HEK293 (cell line): ENCODE results near the gene PAQR6.
A peak's percentile ranks its signal among the peaks of the same experiment; 100 is the strongest.

Experiments used
- GFI1B ChIP-seq: fragments of 450-650 bp; formaldehyde crosslinking; IDR thresholded peaks from 2 replicates; pipeline ENCODE4 v1.5.1; 2016; ENCODE audit warnings: missing biosample characterization, missing genetic modification characterization
- GLI2 ChIP-seq: fragments of 450-650 bp; formaldehyde crosslinking; IDR thresholded peaks from 2 replicates; pipeline ENCODE4; 2017; ENCODE audit warnings: missing biosample characterization, missing genetic modification characterization, low read depth, borderline replicate concordance
- IKZF3 ChIP-seq: fragments of 450-650 bp; IDR thresholded peaks from 2 replicates; pipeline ENCODE4 v1.5.0; 2018; ENCODE audit warnings: missing biosample characterization, mild to moderate bottlenecking, missing genetic modification characterization, moderate library complexity
- MEIS1 ChIP-seq: sonication (generic); formaldehyde crosslinking; IDR thresholded peaks from 2 replicates; pipeline ENCODE4 v1.8.1; 2022; ENCODE audit warnings: missing genetic modification reagents, mild to moderate bottlenecking, borderline replicate concordance
- PATZ1 ChIP-seq: fragments of 450-650 bp; formaldehyde crosslinking; IDR thresholded peaks from 2 replicates; pipeline ENCODE4 v1.5.1; 2016; ENCODE audit warnings: missing biosample characterization, missing genetic modification characterization
- PRDM6 ChIP-seq: fragments of 450-650 bp; formaldehyde crosslinking; IDR thresholded peaks from 2 replicates; pipeline ENCODE4 v1.5.1; 2017; ENCODE audit warnings: missing biosample characterization, missing genetic modification characterization
- REST ChIP-seq: fragments of 450-650 bp; formaldehyde crosslinking; IDR thresholded peaks from 2 replicates; pipeline ENCODE4 v1.5.1; 2016; ENCODE audit warnings: missing biosample characterization, missing genetic modification characterization
- SP2 ChIP-seq: fragments of 450-650 bp; formaldehyde crosslinking; IDR thresholded peaks from 2 replicates; pipeline ENCODE4 v1.5.1; 2016; ENCODE audit warnings: missing biosample characterization, missing genetic modification characterization
- TRIM28 ChIP-seq: IDR thresholded peaks from 2 replicates; pipeline ENCODE4 v1.6.1; 2011; ENCODE audit warnings: low read length, control low read depth, borderline replicate concordance
- ZBTB10 ChIP-seq: fragments of 450-650 bp; formaldehyde crosslinking; IDR thresholded peaks from 2 replicates; pipeline ENCODE4 v1.5.1; 2016; ENCODE audit warnings: missing biosample characterization, missing genetic modification characterization
- ZBTB21 ChIP-seq: fragments of 450-650 bp; formaldehyde crosslinking; IDR thresholded peaks from 2 replicates; pipeline ENCODE4 v1.5.1; 2017; ENCODE audit warnings: missing biosample characterization, missing genetic modification characterization
- ZFHX2 ChIP-seq: fragments of 450-650 bp; formaldehyde crosslinking; conservative IDR thresholded peaks from 2 replicates; pipeline ENCODE4 v1.5.1; 2016; ENCODE audit warnings: missing biosample characterization, missing genetic modification characterization
- ZNF10 ChIP-seq: fragments of 450-650 bp; formaldehyde crosslinking; IDR thresholded peaks from 2 replicates; pipeline ENCODE4 v1.5.1; 2017; ENCODE audit warnings: missing biosample characterization, missing genetic modification characterization
- ZNF114 ChIP-seq: fragments of 450-650 bp; formaldehyde crosslinking; IDR thresholded peaks from 2 replicates; pipeline ENCODE4 v1.5.0; 2017; ENCODE audit warnings: missing biosample characterization, missing genetic modification characterization
- ZNF174 ChIP-seq: fragments of 450-650 bp; formaldehyde crosslinking; IDR thresholded peaks from 2 replicates; pipeline ENCODE4 v1.5.0; 2017; ENCODE audit warnings: missing biosample characterization, mild to moderate bottlenecking, missing genetic modification characterization
- ZNF266 ChIP-seq: fragments of 450-650 bp; formaldehyde crosslinking; IDR thresholded peaks from 2 replicates; pipeline ENCODE4 v1.5.1; 2016; ENCODE audit warnings: missing biosample characterization, missing genetic modification characterization, low read depth
- ZNF37A ChIP-seq: fragments of 450-650 bp; IDR thresholded peaks from 2 replicates; pipeline ENCODE4 v1.5.1; 2018; ENCODE audit warnings: missing biosample characterization, missing genetic modification characterization
- ZNF433 ChIP-seq: fragments of 450-650 bp; formaldehyde crosslinking; IDR thresholded peaks from 2 replicates; pipeline ENCODE4 v1.5.1; 2016; ENCODE audit warnings: missing biosample characterization, missing genetic modification characterization, low read depth
- ZNF48 ChIP-seq: fragments of 450-650 bp; formaldehyde crosslinking; IDR thresholded peaks from 2 replicates; pipeline ENCODE4 v1.5.1; 2016; ENCODE audit warnings: missing biosample characterization, missing genetic modification characterization
- ZNF513 ChIP-seq: fragments of 450-650 bp; IDR thresholded peaks from 2 replicates; pipeline ENCODE4 v1.5.1; 2018; ENCODE audit warnings: missing biosample characterization, missing genetic modification characterization
- ZNF560 ChIP-seq: fragments of 450-650 bp; formaldehyde crosslinking; IDR thresholded peaks from 2 replicates; pipeline ENCODE4 v1.5.1; 2017; ENCODE audit warnings: missing biosample characterization, missing genetic modification characterization, borderline replicate concordance
- ZNF561 ChIP-seq: fragments of 450-650 bp; IDR thresholded peaks from 2 replicates; pipeline ENCODE4 v1.5.1; 2018; ENCODE audit warnings: missing biosample characterization, missing genetic modification characterization, borderline replicate concordance
- ZNF571 ChIP-seq: fragments of 450-650 bp; formaldehyde crosslinking; IDR thresholded peaks from 2 replicates; pipeline ENCODE4 v1.5.0; 2017; ENCODE audit warnings: missing biosample characterization, missing genetic modification characterization
- ZNF600 ChIP-seq: fragments of 450-650 bp; formaldehyde crosslinking; IDR thresholded peaks from 2 replicates; pipeline ENCODE4 v1.5.1; 2016; ENCODE audit warnings: missing biosample characterization, missing genetic modification characterization
- ZNF610 ChIP-seq: fragments of 450-650 bp; formaldehyde crosslinking; IDR thresholded peaks from 2 replicates; pipeline ENCODE4 v1.5.1; 2016; ENCODE audit warnings: missing biosample characterization, missing genetic modification characterization, borderline replicate concordance
- ZNF660 ChIP-seq: fragments of 450-650 bp; IDR thresholded peaks from 2 replicates; pipeline ENCODE4 v1.5.1; 2018; ENCODE audit warnings: missing biosample characterization, mild to moderate bottlenecking, missing genetic modification characterization
- ZNF747 ChIP-seq: fragments of 450-650 bp; formaldehyde crosslinking; IDR thresholded peaks from 2 replicates; pipeline ENCODE4 v1.5.1; 2016; ENCODE audit warnings: missing biosample characterization, missing genetic modification characterization
- ZNF776 ChIP-seq: fragments of 450-650 bp; formaldehyde crosslinking; IDR thresholded peaks from 2 replicates; pipeline ENCODE4 v1.5.0; 2017; ENCODE audit warnings: missing biosample characterization, missing genetic modification characterization, borderline replicate concordance
- ZSCAN23 ChIP-seq: fragments of 450-650 bp; formaldehyde crosslinking; IDR thresholded peaks from 2 replicates; pipeline ENCODE4 v1.5.1; 2016; ENCODE audit warnings: missing biosample characterization, missing genetic modification characterization

Gene PAQR6

GRCh38 chr1:156282479-156283222 is 34.8 kb upstream of the PAQR6 start, which contains the start of gene SMG5 (continued):
- TF ChIP-seq PRDM6 (tag by site-specific recombination): no peak; the same call in none of the 2 replicates
- TF ChIP-seq ZSCAN23: 0 out of 2 replicates have a peak, but pooled peaks have one; percentile 78
- TF ChIP-seq ZNF266: no peak
- TF ChIP-seq ZNF660 (tag by site-specific recombination): peak; percentile 98
- TF ChIP-seq ZNF433 (tag by site-specific recombination): no peak
- TF ChIP-seq ZNF10 (tag by site-specific recombination): peak; percentile 83
- TF ChIP-seq ZNF610 (tag by site-specific recombination): peak; percentile 76
- no peak for TF ChIP-seq ZNF571 (tag by site-specific recombination)
- TF ChIP-seq MEIS1 (CRISPR knock-in tag): no peak
- no peak for TF ChIP-seq ZNF560 (tag by site-specific recombination)
- TF ChIP-seq TRIM28: peak; percentile 71
- no peak for TF ChIP-seq ZNF114
- peak; percentile 88 for TF ChIP-seq ZBTB21 (tag by site-specific recombination)
- TF ChIP-seq ZNF48: no peak
- TF ChIP-seq ZNF561: peak; percentile 99
- TF ChIP-seq ZNF174 (tag by site-specific recombination): no peak
- TF ChIP-seq IKZF3 (tag by site-specific recombination): peak; percentile 86
- peak; percentile 77 for TF ChIP-seq SP2
- TF ChIP-seq ZNF513 (tag by site-specific recombination): peak; percentile 46; the same call in 1 of the 2 replicates
- peak; percentile 64; the same call in 1 of the 2 replicates for TF ChIP-seq PATZ1
- no peak for TF ChIP-seq ZNF37A (tag by site-specific recombination)
- peak; percentile 28; the same call in 1 of the 2 replicates for TF ChIP-seq ZNF600 (tag by site-specific recombination)
- peak; percentile 71 for TF ChIP-seq ZFHX2 (tag by site-specific recombination)
- no peak; the same call in 1 of the 2 replicates for TF ChIP-seq GFI1B
- 0 out of 2 replicates have a peak, but pooled peaks have one; percentile 28 for TF ChIP-seq ZBTB10 (tag by site-specific recombination)
- no peak for TF ChIP-seq ZNF747 (tag by site-specific recombination)
- peak; percentile 38; the same call in 1 of the 2 replicates for TF ChIP-seq REST (tag by site-specific recombination)
- no peak for TF ChIP-seq GLI2
- no peak for TF ChIP-seq ZNF776 (tag by site-specific recombination)
